Suppressor macrophage treated with lipopolysaccharide for 4 hours (primary cell): ENCODE results near the gene TPSAB1.

Experiments used
- DNase-seq: peaks from one replicate; pipeline ENCODE4 v3.0.0-alpha.2; 2020

The TPSAB1 gene

GRCh38 chr16:1211451-1212268, 28.8 kb upstream of the TPSAB1 start:
- no peak for DNase-seq

DNA sequence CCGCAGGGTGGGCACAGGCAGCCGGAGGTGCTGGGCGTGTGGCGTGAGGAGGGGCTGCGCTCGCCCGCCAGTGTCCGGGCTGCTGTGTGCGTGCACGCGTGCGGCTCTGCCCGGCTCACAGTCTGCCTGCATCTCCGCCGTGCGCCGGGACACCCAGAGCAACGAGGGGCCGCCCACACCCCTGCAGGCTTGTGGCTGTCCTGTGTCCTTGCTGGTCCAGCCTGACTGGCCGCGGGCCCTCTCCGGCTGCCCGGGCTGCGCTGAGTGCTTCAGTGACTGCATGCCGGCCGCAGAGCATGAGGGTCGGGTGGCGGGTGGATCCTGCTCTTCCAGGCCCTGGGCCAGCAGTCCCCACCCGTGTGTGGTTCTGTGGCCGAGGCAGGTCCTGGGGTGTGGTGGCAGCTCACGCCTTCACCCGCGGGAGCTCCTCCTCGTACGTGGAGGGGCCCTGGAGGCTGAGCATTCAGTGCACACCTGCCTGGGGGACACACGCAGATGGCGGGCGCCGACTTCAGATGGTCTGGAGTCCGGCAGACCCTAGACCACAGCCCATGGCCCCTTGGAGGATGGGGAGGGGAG, 27.8 kb upstream of the TPSAB1 start:
- no peak for DNase-seq

DNA sequence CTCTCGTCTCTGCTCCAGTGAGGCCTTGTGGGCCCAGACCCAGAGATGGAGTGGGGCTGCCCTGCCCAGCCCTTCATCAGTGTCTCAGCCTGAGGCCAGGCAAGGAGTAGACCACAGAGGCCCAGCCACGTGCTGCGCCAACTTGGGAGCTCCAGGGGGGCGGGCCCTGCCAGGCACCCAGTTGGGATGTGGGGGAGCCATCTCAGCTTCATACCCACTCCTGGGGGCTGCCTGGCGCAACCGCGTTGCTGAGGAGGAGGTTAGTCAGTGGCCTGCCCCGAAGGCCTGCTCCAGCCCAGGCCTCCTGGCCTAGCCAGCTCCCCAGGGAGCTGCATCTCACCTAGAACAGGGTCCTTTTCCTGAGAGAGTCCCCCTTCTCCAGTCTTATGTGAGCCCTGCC, 27.3 kb upstream of the TPSAB1 start:
- no peak for DNase-seq

DNA sequence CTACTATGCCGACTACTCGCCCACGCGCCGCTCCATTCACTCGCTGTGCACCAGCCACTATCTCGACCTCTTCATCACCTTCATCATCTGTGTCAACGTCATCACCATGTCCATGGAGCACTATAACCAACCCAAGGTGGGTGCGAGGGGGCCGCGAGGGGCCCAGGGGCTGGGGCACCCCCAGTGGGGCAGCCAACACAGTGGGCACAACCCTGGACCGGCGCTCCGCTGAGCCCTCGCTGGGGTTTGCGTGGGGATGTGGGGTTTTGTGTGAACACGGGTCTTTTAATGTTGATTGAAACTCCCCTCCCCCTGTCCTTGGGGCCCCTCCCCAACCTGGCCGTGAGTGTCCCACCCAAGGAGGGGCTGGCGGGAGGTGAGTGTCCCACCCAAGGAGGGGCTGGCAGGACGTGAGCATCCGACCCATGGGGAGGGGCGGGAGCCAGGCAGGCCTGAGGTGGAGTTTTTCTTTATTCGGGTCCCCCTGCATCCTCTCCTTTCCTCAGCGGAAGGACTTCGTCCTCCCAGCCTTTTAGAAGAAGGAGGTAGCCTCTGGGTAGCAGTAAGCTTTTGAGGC, 26.6 kb upstream of the TPSAB1 start:
- no peak for DNase-seq

- no peak for DNase-seq
These were observed 25.8 kb upstream of the TPSAB1 start for GRCh38 chr16:1214719-1215118.

- no peak for DNase-seq
These were observed 24.8 kb upstream of the TPSAB1 start for GRCh38 chr16:1215574-1216295.

- DNase-seq, result no peak
These were observed 24.2 kb upstream of the TPSAB1 start for GRCh38 chr16:1216296-1216619.

DNA sequence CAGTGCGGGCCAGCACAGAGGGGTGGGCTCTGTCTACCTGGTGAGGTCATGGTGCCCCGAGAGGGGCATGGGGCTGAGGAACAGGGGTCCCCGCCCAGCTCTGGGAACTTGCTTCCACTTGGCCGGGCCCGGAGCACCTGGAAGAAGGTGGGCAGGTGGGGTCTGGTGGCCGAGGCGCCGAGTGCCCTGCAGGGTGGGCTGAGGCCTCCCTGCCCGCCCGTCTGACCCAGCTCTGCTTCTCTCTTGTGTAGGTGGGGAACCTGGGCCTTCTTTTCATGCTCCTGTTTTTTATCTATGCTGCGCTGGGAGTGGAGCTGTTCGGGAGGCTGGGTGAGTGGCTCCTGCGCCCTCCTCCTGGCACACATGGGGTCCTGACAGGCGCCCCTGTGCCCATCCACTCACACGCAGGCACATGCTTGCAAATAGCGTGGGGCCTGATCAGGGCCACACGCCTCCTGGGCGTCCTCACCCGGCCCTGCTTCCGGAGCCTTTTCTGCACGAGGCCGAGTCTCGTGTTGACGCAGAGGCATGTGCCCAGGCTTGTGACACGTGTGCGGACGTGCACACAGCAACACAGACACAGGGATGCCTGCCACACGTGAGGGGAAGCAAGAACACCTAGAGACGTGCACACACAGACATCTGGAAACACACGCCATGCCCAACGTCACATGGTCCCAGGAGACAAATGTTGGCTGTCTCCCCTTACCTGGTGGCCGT, 23.7 kb upstream of the TPSAB1 start:
- DNase-seq, result no peak

- no peak for DNase-seq
These were observed 23.0 kb upstream of the TPSAB1 start for GRCh38 chr16:1217526-1217925.

DNA sequence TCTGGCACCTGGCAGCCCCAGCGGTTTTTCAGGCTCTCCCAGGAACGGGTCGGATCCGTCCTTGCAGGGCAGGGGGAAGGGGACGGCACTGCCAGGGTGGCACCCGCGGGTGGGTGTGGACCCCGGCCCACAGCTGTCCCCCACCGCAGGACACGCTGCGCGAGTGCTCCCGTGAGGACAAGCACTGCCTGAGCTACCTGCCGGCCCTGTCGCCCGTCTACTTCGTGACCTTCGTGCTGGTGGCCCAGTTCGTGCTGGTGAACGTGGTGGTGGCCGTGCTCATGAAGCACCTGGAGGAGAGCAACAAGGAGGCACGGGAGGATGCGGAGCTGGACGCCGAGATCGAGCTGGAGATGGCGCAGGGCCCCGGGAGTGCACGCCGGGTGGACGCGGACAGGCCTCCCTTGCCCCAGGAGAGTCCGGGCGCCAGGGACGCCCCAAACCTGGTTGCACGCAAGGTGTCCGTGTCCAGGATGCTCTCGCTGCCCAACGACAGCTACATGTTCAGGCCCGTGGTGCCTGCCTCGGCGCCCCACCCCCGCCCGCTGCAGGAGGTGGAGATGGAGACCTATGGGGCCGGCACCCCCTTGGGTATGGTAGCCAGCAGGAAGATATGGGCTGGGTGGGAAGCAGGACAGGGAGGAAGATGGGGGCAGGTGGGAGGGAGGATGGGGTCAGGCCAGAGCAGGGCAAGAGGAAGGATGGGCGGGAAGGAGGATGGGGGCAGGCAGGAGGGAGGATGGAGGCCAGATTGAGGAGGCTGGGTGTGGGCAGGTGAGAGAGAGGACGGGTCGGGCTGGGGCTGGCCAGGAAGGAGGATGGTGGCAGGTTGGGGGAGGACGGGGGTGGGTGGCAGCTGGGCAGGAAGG, 22.2 kb upstream of the TPSAB1 start:
- no peak for DNase-seq

DNA sequence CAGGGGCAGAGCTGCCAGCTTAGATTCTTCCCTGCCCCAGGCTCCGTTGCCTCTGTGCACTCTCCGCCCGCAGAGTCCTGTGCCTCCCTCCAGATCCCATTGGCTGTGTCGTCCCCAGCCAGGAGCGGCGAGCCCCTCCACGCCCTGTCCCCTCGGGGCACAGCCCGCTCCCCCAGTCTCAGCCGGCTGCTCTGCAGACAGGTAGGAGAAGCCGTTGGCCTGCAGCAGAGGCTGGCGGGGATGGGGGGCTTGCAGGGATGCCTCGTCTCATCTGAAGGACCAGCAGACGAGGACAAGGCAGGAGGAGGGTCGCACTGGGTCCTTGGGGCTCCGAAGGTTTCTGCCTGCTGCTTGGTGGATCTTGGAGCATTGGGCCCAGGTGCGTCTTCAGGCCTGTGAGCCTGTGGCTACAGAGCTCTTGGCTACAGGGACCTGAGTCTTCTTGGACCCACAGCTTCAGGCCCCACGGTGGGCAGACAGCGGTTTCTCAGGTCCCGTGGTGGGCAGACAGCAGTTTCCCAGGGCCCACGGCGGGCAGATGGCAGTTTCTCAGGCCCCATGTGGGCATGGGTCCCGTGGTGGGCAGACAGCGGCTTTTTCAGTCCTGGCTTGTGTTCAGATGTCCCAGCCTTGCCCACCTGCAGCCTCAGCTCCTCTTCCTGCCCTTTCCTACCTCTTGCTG, 21.4 kb upstream of the TPSAB1 start:
- DNase-seq, result no peak

DNA sequence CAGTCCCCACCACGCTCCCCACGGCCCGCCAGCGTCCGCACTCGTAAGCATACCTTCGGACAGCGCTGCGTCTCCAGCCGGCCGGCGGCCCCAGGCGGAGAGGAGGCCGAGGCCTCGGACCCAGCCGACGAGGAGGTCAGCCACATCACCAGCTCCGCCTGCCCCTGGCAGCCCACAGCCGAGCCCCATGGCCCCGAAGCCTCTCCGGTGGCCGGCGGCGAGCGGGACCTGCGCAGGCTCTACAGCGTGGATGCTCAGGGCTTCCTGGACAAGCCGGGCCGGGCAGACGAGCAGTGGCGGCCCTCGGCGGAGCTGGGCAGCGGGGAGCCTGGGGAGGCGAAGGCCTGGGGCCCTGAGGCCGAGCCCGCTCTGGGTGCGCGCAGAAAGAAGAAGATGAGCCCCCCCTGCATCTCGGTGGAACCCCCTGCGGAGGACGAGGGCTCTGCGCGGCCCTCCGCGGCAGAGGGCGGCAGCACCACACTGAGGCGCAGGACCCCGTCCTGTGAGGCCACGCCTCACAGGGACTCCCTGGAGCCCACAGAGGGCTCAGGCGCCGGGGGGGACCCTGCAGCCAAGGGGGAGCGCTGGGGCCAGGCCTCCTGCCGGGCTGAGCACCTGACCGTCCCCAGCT, 20.3 kb upstream of the TPSAB1 start:
- no peak for DNase-seq

GRCh38 chr16:1220841-1221627, 19.5 kb upstream of the TPSAB1 start:
- DNase-seq, result no peak

DNA sequence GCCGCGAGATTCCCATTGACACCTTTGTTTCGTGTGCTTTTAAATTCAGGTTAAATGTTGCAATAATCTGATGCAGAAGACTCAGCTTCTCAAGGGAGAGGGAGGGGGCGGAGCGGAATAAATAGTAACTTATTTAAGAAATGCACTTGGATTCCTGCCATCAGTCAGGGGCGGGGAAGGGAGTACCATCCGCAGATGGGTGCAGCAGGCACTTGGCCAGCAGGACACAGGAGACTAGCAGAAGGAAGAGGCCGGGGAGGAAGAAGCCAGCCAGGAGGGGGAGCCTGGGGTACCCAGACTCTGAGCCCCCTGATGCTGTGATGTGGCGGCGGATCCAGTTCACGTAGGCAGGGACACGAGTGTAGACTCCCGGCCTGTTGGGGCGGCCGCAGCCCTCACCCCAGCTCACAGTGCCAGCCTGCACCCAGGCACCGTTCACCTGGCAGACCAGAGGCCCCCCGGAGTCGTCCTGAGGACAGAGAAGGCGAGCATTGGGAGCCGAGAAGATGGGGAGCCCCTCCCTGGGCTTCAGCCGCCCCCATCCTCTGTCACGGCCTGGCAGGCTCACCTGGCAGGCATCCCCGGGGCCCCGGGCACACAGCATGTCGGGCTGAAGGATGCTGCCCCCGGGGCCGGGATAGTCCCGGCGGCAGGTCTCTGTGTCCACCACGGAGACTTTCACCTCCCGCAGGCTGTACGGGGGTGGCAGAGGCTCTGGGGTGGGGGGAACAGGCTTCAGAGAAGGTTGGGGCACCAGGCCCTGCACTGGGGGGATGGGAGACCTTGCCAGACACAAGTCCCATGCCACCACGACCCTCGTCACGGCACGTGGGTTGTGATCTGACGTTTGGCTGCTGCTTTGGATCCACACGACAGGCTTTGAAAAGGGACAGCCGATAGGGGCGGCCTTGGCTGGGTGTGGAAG, 18.6 kb upstream of the TPSAB1 start:
- DNase-seq, result no peak

DNA sequence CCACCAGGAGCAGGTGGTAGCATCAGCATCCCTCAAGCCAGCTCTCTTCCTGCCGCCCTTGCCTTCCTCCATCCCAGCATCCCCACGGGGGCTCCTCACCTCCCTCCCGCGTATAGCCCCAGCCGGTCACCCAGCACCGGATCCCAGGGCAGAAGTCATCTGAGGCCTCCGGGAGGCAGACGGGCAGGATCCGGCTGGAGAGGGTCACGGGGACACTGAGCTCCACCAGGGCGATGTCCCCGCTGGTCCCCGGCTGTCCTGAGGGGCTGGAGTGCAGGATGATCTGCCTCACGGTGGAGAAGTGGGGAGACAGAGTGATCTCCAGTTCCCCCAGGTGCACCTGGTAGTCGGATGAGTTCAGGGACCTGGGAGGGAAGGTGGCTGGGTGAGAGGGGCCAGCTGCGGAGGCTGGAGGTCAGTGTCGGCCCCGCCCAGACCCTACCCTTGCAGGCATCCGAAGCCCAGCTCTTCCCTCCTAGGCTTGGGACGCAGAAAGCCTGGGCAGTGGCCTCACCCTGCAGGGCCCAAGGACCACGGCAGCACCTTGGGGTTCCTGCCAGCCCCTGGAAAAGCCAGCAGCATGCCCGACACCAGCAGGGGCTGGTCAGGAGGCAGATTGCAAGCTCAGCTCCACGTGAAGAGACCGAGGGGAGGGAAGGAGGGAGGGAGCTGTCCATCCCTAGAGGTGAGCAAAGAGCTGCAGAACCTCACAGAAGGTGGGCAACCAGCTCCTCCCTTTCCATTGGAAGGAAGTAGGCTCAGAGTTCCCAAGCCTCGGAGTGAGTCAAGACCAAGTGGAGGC, 17.8 kb upstream of the TPSAB1 start:
- DNase-seq, result no peak

GRCh38 chr16:1223355-1224214, 16.9 kb upstream of the TPSAB1 start:
- DNase-seq, result no peak

- DNase-seq, result no peak
These were observed 15.9 kb upstream of the TPSAB1 start for GRCh38 chr16:1224558-1224957.
